MG63 (cell line): Measurements from ENCODE around the gene HAAO. TPM values are rescaled to one million over a fixed set of nuclear protein-coding genes. Genes with fewer than 3 reads are reported as not detected.

ENCODE experiments used
- DNase-seq: peaks from one replicate; pipeline ENCODE4 v3.0.0-alpha.2; 2020
- H3K27me3 ChIP-seq: fragments of 250-450 bp; sonication (Bioruptor Pico); 2 replicates; pipeline ENCODE4 v1.5.1; 2020; ENCODE audit warnings: mild to moderate bottlenecking, moderate library complexity
- H3K36me3 ChIP-seq: fragments of 250-450 bp; sonication (Bioruptor Pico); 2 replicates; pipeline ENCODE4 v1.5.1; 2020; ENCODE audit warnings: mild to moderate bottlenecking, moderate library complexity
- H3K4me3 ChIP-seq: fragments of 250-450 bp; sonication (Bioruptor Pico); 2 replicates; pipeline ENCODE4 v1.5.1; 2020; ENCODE audit warnings: mild to moderate bottlenecking, moderate library complexity
- H3K9me3 ChIP-seq: fragments of 250-450 bp; sonication (Bioruptor Pico); 2 replicates; pipeline ENCODE4 v1.5.1; 2020; ENCODE audit warnings: mild to moderate bottlenecking, moderate library complexity
- total RNA-seq: library from RNA; depleted of rRNA; stranded (reverse); fragments of >200 nt; shearing (Covaris generic); gene quantifications from 2 replicates; pipeline ENCODE4 v1.2.3, GENCODE V29; 2014; ENCODE audit warnings: low replicate concordance

HAAO gene
- total RNA-seq, 1 experiment from 2014 or later = not detected

DNA sequence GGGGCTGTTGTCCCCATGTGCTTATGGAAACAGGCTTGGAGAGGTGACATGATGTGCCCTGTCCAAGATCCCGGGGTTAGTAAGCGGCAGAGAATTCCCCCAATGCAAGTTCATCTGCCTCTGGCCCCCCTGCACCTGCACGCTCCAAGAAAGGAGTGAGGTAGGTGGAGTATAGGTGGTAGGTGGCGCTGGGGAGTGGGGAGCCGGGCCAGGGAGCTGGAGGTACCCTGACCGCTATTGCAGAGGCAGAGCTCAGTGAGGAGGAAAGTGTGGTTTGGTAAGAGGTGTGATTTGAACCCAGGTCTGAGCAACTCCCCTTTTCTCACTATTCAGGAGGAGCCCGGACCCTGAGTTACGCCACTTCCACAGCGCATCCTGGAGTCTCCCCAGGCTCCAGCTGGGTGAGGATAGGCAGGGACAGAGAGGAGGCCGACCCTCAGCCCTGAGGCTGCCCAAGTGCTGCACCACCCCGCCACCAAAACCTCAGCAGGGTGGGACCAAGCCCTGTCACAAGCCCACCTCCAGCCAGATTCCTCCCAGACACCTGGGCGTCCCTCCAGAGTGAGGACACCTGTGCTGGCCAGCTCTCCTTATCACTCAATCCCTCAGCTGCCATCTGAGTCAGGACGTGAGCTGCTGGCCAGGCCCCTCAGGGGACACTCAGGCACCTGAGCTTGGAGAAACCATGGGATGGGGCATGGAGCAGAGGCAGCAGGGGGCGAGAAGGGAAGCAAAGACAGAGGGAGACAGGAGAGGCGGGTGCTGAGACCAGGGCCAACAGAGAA, 5.6 kb downstream of the HAAO start:
- no peaks in the 10 kb centered on the region for H3K36me3 ChIP-seq
- H3K27me3 ChIP-seq = no peaks in the 10 kb centered on the region
- no peaks in the 10 kb centered on the region for H3K9me3 ChIP-seq
- no peak for DNase-seq
- no peak overlapping the region for H3K4me3 ChIP-seq

DNA sequence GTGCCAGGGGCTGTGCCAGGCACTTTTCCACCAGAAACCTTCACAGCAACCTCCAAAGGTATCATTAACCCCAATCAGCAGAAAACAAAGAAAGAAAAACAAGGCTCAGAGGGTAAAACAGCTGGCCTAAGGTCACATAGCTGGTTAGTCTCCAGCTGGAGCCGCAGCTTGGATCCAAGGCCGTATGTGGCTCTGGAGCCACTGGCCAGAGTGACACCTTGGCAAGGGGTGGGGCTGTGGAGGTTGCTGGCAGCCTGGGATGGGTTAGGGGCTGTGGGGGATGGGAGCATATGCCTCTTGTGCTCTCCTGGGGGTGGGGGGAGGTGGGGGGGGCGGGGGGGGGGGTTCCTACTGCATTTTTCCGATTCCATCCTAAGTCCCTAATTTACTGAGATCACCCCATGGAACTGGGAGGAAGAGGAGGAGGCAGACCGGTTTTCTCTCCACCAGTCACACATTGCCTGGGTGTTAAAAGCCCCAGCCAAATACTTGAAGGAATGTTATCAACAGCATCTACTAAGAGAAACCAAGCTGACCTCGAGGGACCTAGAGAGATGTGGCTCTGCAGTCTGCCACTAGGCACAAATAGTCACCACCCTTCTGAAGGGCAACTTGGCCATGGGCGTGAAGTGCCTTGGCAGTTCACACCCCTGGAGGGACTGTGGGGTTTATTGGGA, 8.0 kb downstream of the HAAO start:
- DNase-seq = no peak
- no peaks in the 10 kb centered on the region for H3K9me3 ChIP-seq
- no peak overlapping the region for H3K4me3 ChIP-seq
- H3K27me3 ChIP-seq = no peaks in the 10 kb centered on the region
- H3K36me3 ChIP-seq = no peaks in the 10 kb centered on the region

DNA sequence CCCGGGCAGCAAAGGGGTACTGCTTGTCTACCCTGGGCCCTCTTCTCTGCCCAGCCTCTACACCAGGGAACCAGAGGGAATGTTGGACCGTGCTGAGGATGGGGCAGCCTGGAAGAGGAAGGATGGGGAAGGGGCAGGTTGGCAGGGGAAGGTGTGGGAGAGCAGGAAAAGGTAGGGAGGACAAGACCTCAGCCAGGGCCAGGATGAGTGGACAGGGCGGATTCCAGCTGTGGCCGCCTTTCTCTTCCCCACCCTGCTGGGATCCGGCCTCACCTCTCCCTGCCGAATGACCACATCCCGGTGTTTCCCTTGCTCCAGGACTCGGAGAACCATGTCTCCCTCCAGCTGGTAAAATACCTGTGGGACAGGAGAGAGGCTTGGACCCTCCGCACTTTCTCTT, 8.9 kb downstream of the HAAO start:
- Histone ChIP-seq H3K4me3 (no peak overlapping the region), H3K9me3 (peaks cover 3% of the 10 kb centered on the region; the same call in 1 of the 2 replicates), H3K36me3 (no peaks in the 10 kb centered on the region), H3K27me3 (no peaks in the 10 kb centered on the region)
- DNase-seq = no peak

DNA sequence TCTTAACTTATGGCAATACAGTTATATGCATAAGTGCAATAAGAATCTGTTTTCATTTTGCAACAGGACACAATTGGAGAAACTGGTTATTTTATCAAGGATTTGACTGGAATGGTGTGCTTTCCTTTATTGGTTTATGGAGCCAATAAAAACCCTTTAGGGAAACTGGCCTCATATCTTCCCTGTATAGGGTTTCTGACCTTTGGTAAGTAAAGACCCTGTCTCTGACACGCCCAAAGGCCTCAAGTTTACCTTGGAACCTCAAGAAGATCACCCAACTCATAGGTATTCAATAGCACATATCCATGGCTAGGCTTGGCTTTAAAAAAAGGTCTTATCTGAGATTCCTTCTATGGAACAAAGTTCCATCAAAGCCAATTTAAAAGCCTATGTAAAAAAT, 11.2 kb downstream of the HAAO start:
- H3K9me3 ChIP-seq = peaks cover 5% of the 10 kb centered on the region; the same call in 1 of the 2 replicates
- H3K4me3 ChIP-seq = no peak overlapping the region
- no peaks in the 10 kb centered on the region for H3K27me3 ChIP-seq
- no peaks in the 10 kb centered on the region for H3K36me3 ChIP-seq
- no peak for DNase-seq

DNA sequence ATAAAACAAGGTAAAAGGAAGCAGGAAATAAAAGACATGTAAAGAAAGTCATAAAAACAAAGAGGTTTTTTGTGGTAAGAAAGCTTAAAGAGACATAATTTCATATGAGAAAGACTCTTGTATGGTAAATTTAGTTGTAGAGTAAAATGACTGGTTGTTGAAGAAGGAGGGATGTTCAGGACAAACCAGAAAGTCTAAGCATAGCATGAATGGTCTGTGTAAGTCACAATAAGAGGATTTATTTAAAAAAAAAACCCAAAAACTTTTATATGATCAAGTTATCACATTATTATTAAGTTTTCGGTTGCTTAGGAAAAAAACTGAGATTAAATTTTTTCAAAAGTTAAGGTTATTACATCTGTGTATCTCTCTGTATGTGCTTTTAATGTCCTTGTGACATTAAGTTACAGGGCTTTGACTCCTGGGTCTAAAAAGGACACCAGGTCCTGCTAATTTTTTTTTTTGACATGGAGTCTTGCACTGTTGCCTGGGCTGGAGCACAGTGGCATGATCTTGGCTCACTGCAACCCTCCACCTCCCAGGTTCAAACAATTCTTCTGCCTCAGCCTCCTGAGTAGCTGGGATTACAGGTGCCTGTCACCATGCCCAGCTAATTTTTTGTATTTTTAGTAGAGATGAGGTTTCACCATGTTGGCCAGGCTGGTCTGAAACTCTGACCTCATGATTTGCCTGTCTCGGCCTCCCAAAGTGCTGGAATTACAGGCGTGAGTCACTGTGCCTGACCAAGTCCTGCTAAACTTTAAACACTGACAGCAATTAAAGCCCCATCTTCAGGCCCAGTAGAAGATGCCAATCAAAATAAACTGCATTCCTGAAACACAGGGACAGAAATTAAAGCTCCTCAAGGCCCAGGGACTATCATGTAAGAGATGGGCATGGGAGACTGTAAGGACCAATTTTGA, 14.2 kb downstream of the HAAO start:
- Histone ChIP-seq H3K27me3 (no peaks in the 10 kb centered on the region), H3K9me3 (peaks cover 5% of the 10 kb centered on the region; the same call in 1 of the 2 replicates), H3K36me3 (no peaks in the 10 kb centered on the region), H3K4me3 (no peak overlapping the region)
- peak; percentile 76 for DNase-seq

DNA sequence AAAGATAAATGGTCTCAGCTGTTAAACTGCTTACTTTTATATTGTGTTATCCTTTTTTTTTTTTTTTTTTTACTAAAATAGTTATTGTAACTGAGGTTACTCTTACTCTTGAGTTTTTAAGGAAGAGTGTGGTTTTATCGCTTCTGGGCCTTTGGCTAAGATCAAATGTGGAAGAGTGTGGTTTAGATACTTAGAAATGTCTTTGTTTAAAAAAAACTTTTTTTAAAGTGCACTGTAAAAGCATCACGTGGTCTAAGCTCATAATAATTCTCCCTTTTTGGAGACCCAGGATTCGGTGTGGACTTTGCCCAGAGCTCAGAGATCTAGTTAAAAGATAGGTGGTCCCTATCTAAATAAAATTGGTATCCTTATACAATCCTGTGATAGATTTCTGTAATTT, 16.6 kb downstream of the HAAO start:
- Histone ChIP-seq H3K27me3 (no peaks in the 10 kb centered on the region), H3K36me3 (no peaks in the 10 kb centered on the region), H3K9me3 (peaks cover 5% of the 10 kb centered on the region; the same call in 1 of the 2 replicates), H3K4me3 (no peak overlapping the region)
- DNase-seq = no peak

DNA sequence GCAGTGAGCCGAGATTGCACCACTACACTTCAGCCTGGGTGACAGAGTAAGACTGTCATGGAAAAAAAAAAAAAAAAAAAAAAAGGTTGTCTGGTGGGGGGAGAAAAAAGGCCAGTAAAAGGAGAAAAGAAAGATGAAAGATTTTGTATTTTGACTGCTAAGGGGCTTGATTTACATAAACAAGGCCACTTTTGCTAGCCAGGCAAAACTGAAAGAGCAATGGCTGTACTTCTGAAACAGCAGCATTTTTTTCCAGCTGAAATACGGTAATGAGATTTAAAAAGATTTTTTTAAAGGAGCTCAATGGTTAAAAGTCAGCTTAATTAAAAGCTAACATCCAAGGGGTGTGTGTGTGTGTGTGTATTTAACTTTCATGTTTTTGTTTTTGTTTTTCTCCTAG, 17.2 kb downstream of the HAAO start:
- DNase-seq = no peak
- Histone ChIP-seq H3K4me3 (no peak overlapping the region), H3K9me3 (peaks cover 5% of the 10 kb centered on the region; the same call in 1 of the 2 replicates), H3K27me3 (no peaks in the 10 kb centered on the region), H3K36me3 (no peaks in the 10 kb centered on the region)

DNA sequence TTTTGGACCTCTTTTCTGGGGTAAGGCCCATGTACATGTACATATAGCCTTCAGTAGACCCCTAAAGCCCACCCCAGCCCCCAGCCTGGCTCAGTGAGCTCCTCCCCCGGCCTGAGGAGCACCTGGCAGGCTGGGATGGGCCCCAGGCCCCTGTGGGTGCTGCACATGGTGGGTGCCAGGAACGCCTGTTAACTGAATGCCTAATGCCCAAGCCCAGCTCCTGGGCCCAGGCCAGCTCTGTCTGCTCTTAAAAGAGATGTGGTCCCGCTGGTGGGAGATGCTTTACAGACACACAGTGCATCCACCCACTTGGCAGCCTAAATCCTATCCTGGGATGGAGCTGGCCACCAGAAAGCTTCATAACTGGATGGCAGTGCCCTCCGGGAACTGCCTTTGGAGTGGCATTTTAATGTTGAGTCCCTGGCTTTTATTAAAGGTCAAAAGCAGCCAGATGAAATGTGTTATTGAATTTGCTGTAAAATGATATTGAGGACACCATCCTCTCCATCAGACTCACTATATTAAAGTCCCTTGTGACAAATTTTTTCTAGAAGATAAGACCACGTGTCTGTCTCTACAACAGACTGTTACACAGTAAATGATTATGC, 20.7 kb downstream of the HAAO start:
- H3K27me3 ChIP-seq = no peaks in the 10 kb centered on the region
- H3K4me3 ChIP-seq = no peak overlapping the region
- H3K36me3 ChIP-seq = no peaks in the 10 kb centered on the region
- DNase-seq = no peak
- H3K9me3 ChIP-seq = no peaks in the 10 kb centered on the region

DNA sequence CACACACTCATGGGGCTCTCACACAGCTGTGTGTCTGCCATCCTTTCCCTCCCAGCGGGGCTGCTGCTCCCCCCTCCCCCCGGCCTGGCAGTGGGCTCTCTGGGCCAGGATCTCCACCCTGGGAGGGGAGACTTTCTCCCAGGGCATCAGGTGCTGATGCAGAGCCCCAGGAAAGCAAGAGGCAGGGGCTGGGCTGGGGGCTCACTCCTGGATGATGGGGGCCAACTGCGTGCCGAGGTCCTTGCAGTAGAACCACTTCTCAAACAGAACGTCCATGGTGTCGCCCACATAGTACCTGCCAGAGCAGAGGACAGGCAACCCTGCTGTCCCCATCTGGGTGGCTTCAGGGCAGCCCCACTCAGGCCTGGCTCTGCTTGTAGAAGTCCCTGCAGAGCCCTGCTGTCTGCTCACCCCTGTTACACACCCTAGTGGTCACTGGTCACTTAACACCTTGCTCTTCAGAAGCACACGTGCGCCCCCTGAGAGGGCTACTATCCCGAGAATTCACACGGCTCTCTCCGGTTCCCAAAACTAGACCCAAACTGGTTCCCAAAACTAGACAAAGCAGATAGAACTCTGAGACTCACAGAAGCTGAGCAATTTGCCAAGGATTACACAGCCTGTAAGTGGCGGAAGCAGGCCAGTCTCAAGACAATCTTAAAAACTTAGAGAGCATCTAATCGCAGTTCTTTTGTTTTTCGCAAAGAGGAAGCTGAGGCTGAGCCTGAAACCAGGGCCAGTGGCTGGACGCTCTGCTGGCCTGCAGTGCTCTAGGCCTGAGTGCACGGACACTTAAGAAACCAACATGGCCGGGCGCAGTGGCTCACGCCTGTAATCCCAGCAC, 21.9 kb downstream of the HAAO start:
- DNase-seq = no peak
- Histone ChIP-seq H3K27me3 (no peaks in the 10 kb centered on the region), H3K9me3 (no peaks in the 10 kb centered on the region), H3K4me3 (no peak overlapping the region), H3K36me3 (no peaks in the 10 kb centered on the region)

DNA sequence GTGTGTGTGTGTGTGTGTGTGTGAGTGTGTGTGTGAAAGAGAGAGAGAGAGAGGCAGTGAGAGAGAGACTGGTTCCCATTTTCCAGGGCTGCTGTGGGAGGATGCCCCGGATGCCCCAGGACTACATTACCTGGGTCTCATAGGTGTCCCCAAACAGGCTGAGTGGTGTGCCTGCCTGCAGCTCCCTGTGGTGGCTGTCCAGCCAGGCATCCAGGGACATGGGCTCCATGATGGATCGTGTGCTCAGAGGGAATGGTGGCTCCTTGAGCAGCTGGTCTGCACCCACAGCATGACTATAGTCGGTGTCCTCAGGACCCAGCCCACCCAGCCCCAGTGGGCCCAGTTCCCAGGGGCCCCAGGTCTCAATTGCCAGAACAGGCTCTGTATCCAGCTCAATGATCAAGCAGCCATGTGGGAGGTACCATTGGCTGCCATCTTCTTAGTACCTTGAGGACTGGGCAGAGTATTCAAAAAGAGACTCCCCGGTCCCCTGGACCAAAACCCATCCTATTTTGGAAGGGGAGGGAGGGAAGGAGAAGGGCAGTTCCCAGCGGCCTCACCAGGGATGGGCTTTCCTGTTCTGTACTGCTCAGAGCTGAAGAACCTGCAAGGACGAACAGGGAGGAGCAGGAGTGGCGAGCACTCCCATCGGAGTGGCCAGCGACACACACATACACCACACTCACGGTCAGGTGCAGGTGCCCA, 22.6 kb downstream of the HAAO start:
- DNase-seq = no peak
- Histone ChIP-seq H3K27me3 (no peaks in the 10 kb centered on the region), H3K36me3 (no peaks in the 10 kb centered on the region), H3K4me3 (no peak overlapping the region), H3K9me3 (no peaks in the 10 kb centered on the region)

DNA sequence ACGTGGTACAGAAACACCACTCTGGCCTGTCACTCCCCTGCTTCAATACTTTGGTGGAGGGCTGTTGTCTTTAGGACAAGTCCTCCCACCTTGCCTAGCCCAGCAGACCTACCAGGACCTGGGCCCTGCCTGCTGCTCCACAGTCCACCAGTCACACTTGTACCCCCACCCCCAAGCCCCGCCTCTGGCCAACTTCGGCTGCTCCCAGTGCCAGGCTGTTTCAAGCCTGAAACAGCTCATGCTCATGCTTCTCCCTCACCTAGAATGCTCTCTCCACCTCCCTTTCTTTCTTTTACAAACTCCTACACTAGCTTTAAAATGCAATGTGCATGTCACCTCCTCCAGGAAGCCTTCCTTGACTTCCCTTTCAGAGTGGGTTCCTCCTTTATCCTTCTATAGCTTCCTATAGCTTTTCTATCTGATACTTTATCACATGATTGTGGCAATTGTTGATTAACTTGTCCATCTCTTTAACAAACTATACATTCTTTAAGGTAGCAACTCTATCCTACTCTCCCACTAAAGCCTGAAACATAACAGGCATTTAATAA, 23.6 kb downstream of the HAAO start:
- Histone ChIP-seq H3K9me3 (no peaks in the 10 kb centered on the region), H3K27me3 (no peaks in the 10 kb centered on the region), H3K4me3 (no peak overlapping the region), H3K36me3 (no peaks in the 10 kb centered on the region)
- no peak for DNase-seq

DNA sequence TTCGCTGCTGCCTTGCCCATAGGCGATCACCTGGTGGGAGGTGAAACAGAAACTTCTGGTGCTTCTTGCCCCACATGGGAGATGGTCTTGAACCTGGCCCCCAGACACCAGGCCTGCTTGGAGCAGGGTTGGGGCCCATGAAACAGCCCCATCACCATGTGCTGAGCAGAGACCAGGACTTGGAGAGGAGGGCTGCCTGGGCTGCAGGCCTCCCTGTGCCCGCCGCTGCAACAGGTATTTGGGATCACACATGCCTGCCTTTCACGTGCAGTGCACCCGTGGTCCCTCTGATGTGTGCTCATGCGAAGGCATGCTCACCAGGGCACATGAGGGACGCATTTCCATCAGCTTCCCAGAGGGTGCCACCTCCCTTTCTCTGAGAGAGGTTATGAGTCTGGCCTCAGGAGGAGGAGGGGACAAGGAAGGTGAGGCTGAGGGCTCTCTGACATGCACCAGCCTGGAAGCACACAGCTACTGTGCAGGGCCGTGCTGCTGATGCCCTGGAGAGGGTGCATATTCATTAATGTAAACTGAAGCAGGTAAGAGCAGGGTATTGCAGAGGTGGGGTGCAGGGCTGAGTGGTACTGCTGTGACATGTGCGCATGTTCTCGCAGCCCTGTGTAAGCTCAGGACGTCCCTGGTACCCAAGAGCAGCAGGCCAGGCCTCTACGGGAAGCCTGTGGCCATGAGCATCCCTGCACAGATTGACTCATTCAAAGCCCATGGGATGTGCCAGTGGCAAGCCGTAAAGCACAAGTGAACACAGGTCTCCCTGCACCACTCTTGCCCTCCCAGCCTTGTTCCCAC, 24.3 kb downstream of the HAAO start:
- H3K4me3 ChIP-seq = no peak overlapping the region
- H3K27me3 ChIP-seq = no peaks in the 10 kb centered on the region
- H3K9me3 ChIP-seq = no peaks in the 10 kb centered on the region
- DNase-seq = no peak
- no peaks in the 10 kb centered on the region for H3K36me3 ChIP-seq

DNA sequence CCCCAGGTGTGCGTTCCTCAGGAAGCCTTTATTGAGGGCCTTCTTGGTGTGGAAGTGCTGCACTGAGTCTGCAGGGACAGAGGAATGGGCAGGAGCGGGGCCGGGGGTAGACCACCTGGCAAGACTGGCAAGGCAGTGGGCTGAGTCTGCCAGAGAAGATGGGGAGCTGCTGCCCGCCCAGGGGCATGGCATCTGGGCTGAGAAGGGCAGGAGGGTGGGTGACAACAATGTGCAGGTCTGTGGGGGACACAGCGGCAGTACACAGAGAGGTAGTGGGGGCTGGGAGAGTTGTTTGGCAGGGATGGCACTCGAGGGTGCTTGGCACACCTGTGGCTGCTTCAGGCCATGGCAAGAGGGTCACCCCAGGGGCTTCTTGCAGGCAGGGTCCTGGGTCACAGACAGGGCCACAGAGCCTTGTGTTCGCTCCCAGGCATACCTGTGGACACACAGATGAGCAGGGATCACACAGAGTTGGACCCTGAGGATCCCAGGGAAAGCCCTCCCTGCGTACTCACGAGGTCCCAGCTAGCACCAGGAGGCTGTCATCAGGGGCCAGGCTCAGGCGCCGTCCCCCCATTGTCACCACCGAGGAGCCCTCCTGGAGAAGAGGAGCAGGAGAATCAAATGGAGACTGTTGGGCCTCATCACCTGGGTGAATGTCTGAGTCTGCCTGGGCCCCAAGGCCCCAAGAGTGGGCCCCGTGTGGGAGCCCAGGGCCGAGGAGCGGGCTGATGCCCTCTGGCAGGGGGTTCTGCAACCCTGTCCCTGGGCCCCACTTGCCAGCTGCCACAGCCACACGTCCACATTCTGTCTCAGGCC, 25.1 kb downstream of the HAAO start:
- H3K9me3 ChIP-seq = no peaks in the 10 kb centered on the region
- H3K27me3 ChIP-seq = no peaks in the 10 kb centered on the region
- H3K36me3 ChIP-seq = no peaks in the 10 kb centered on the region
- DNase-seq = no peak
- no peak overlapping the region for H3K4me3 ChIP-seq

DNA sequence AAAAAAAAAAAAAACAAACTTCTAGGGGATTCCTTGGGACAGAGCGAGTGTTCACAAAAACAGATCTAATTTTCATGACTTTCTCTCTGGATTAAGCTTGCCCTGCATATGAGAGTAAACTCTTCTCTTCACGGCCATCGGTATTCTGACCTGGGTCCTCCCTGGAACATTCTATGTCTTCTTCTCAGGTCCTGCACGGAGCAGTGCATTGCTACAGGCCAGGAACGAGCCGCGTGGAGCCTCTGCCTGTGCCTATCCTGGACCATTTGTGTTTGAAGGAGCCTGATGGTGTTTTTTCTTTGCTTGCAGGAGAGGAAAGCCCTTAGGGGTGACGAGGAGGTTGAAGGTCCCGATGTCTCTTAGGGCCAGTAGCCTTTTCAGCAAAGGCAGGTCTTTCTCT, 26.7 kb downstream of the HAAO start:
- Histone ChIP-seq H3K4me3 (no peak overlapping the region), H3K27me3 (no peaks in the 10 kb centered on the region), H3K9me3 (no peaks in the 10 kb centered on the region), H3K36me3 (no peaks in the 10 kb centered on the region)
- no peak for DNase-seq
